Activated CD4-positive, alpha-beta T cell treated with anti-CD3 and anti-CD28 coated beads, Interleukin-2, amount 10 ng/mL, durations not matched to agents 24 days and 14 days (primary cell): ENCODE results near the gene PUS7. TPM values are rescaled to one million over a fixed set of nuclear protein-coding genes. Genes with fewer than 3 reads are reported as not detected.
"Not testable (repeated sequence)": the region's sequence is repeated elsewhere in the genome, so short reads cannot be mapped to it uniquely, and the experiment has no call there.

ENCODE experiments used
- DNase-seq: peaks from one replicate; pipeline ENCODE4 v3.0.0; 2022
- H3K27ac Mint-ChIP-seq: one replicate; pipeline ENCODE4 v1.8.0; 2022; ENCODE audit warnings: mild to moderate bottlenecking, mixed read lengths
- H3K27me3 Mint-ChIP-seq: one replicate; pipeline ENCODE4 v1.8.0; 2022; ENCODE audit warnings: mixed read lengths
- H3K36me3 Mint-ChIP-seq: one replicate; pipeline ENCODE4 v1.8.0; 2022; ENCODE audit warnings: low read depth, mild to moderate bottlenecking, mixed read lengths
- H3K4me1 Mint-ChIP-seq: one replicate; pipeline ENCODE4 v1.8.0; 2021; ENCODE audit warnings: mixed read lengths
- H3K4me3 Mint-ChIP-seq: one replicate; pipeline ENCODE4 v1.8.0; 2022; ENCODE audit warnings: mild to moderate bottlenecking, moderate library complexity, mixed read lengths
- H3K9me3 Mint-ChIP-seq: one replicate; pipeline ENCODE4 v1.8.0; 2021; ENCODE audit warnings: mixed read lengths
- intact Hi-C: fragments of 100-400 bp; cut with micrococcal nuclease; formaldehyde crosslinking; loops from one replicate; pipeline ENCODE4 v1.15.1; 2023
- total RNA-seq: library from RNA; stranded (reverse); gene quantifications from 2 replicates; pipeline ENCODE4 v1.2.3, GENCODE V29; 2022

The PUS7 gene
- total RNA-seq, 1 donor from 2014 or later = 54.5 TPM

DNA sequence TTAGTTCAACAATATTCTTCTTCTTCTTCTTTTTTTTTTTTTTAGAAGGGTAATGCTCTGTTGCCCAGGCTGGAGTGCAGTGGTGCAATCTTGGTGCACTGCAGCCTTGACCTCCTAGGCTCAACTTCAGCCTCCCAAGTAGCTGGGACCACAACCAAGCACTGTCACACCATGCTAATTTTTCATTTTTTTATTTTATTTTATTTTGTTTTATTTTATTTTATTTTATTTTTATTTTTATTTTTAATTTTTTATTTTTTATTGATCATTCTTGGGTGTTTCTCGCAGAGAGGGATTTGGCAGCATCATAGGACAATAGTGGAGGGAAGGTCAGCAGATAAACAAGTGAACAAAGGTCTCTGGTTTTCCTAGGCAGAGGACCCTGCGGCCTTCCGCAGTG lies 112.3 kb downstream of the PUS7 start:
- H3K9me3 Mint-ChIP-seq, intact Hi-C loops, H3K36me3 Mint-ChIP-seq, H3K4me1 Mint-ChIP-seq, DNase-seq, H3K27me3 Mint-ChIP-seq, H3K4me3 Mint-ChIP-seq, H3K27ac Mint-ChIP-seq: not testable (repeated sequence)

DNA sequence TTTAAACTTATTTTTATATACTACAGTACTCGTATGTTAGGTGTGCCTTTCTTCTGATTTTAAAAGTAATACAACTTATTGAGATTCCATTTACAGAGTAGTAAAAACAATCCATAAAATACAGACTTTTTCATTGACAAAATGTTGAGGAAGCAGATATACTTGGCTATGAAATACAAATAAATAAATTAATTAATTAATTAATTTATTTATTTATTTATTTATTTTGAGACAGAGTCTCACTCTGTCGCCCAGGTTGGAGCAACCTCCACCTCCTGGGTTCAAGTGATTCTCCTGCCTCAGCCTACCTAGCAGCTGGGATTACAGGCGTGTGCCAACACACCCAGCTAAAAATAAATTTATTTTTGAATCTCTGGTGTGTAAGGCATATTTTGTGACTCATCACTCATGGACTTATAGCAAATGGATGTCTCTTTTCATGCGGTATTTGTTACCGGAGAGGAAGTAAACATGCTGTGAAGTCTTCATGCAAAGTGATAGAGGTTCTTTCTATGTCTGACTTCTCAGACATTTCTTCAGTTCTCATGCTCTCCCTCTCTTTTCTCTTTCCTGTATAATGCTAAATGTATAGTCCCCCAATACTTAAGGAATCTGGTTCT lies 113.2 kb downstream of the PUS7 start:
- Mint-ChIP-seq H3K27me3 (peaks cover 2% of the 10 kb centered on the region), H3K27ac (no peak overlapping the region), H3K4me1 (no peaks in the 10 kb centered on the region), H3K4me3 (no peak overlapping the region), H3K36me3 (no peaks in the 10 kb centered on the region), H3K9me3 (no peaks in the 10 kb centered on the region)
- intact Hi-C loops = no loop called here
- no peak for DNase-seq

Other genes with a start within 250 kb of the PUS7 start
- 47.4 and 52.3 TPM in 2 replicates for gene SRPK2, start 133.3 kb downstream of the PUS7 start, total RNA-seq
- gene RINT1, start 9.9 kb upstream of the PUS7 start, total RNA-seq = 28.5 and 29.4 TPM in 2 replicates
- gene EFCAB10, start 59.2 kb upstream of the PUS7 start, total RNA-seq = not detected in 2 replicates